Esophagus squamous epithelium (tissue), 5 donors: ENCODE measurements around the gene PHF12. TPM values are rescaled to one million over a fixed set of nuclear protein-coding genes. Genes with fewer than 3 reads are reported as not detected.

Experiments used
- DNase-seq: peaks from one replicate; lab custom pipeline; 2025; lab: John Stamatoyannopoulos, UW
- H3K27ac ChIP-seq, 4 donors: fragments of 200-600 bp; sonication (generic); one replicate each; pipeline ENCODE4 v1.5.1; 2016 to 2019; ENCODE audit warnings: mild to moderate bottlenecking in 1 of 4
- H3K27me3 ChIP-seq, 4 donors: fragments of 200-600 bp; sonication (generic); 1 replicate in 3 of 4; 2 replicates in 1 of 4; pipeline versions ENCODE4 v1.5.1 to v1.6.0; 2017 to 2021; ENCODE audit warnings: antibody characterized with exemption in 1 of 4
- H3K36me3 ChIP-seq, 3 donors: fragments of 200-600 bp; sonication (generic); one replicate each; pipeline ENCODE4 v1.5.1; 2016 to 2019
- H3K4me1 ChIP-seq, 3 donors: fragments of 200-600 bp; sonication (generic); one replicate each; pipeline ENCODE4 v1.5.1; 2017 to 2019
- H3K4me3 ChIP-seq, 4 donors: fragments of 200-600 bp; sonication (generic); 1 replicate in 3 of 4; 2 replicates in 1 of 4; pipeline ENCODE4 v1.5.1; 2016 to 2019; ENCODE audit warnings: mild to moderate bottlenecking in 2 of 4, moderate library complexity in 1 of 4
- H3K9me3 ChIP-seq, 3 donors: fragments of 200-600 bp; sonication (generic); one replicate each; pipeline ENCODE4 v1.5.1; 2016 to 2019
- CTCF ChIP-seq, 6 experiments: fragments of 450-650 bp in 4 of 6; fragments of 200-600 bp in 2 of 6; sonication (generic) in 2 of 6; IDR thresholded peaks; one replicate each; pipeline ENCODE4 v1.5.1; 2016 to 2019; ENCODE audit warnings: antibody characterized with exemption in 6 of 6, mild to moderate bottlenecking in 4 of 6, moderate library complexity in 4 of 6
- POLR2A ChIP-seq, 4 donors: fragments of 450-650 bp; IDR thresholded peaks; one replicate each; pipeline ENCODE4 v1.6.1; 2017; ENCODE audit warnings: antibody characterized with exemption in 4 of 4, mild to moderate bottlenecking in 4 of 4, moderate library complexity in 3 of 4
- WGBS, 2 donors: methylation state at CpG; one replicate each; pipeline ENCODE4 v1.1.5; 2018; 5-methylcytosine and 5-hydroxymethylcytosine counted together
- intact Hi-C: fragments of 100-400 bp; cut with DNase I; formaldehyde crosslinking; loops from one replicate; pipeline ENCODE4 v1.15.0; 2022
- total RNA-seq, 4 donors: library from RNA; depleted of rRNA; stranded (reverse); fragments of >200 nt; gene quantifications; one replicate each; pipeline ENCODE4 v1.1.0, GENCODE V29; 2016
- donor health status: DM: yes; HTN: yes; CAD: no.

Gene PHF12
- total RNA-seq, 4 donors from 2014 or later, result 13.0 to 35.6 (median 18.8) TPM

- TF ChIP-seq CTCF (IDR thresholded peaks at IDR 0.05) (no peak), POLR2A (IDR thresholded peaks at IDR 0.05) (no peak)
- intact Hi-C loops, result no loop called here
- Histone ChIP-seq H3K9me3 (no peaks in the 10 kb centered on the region), H3K27me3 (peaks cover 0 to 15% (median 0%) of the 10 kb centered on the region in 4 donors), H3K4me1 (peaks cover 0 to 13% (median 0%) of the 10 kb centered on the region in 3 donors), H3K27ac (no peak overlapping the region), H3K4me3 (no peak overlapping the region), H3K36me3 (no peaks in the 10 kb centered on the region)
- DNase-seq, result no peak
- 49% methylated on average over 2 of the region's 2 CpGs; no CpG with 5 or more reads in 1 of the 2 donors for WGBS, 2 donors
Observed at GRCh38 chr17:28975031-28975430, 23.7 kb upstream of the PHF12 start.

GRCh38 chr17:28974451-28974850 lies 23.1 kb upstream of the PHF12 start:
- Histone ChIP-seq H3K27ac (no peak overlapping the region), H3K4me1 (peaks cover 0 to 18% (median 0%) of the 10 kb centered on the region in 3 donors), H3K4me3 (no peak overlapping the region), H3K27me3 (peaks cover 0 to 15% (median 0%) of the 10 kb centered on the region in 4 donors), H3K9me3 (no peaks in the 10 kb centered on the region), H3K36me3 (no peaks in the 10 kb centered on the region)
- DNase-seq, result no peak
- intact Hi-C loops, result no loop called here
- no peak for TF ChIP-seq CTCF (IDR thresholded peaks at IDR 0.05)
- TF ChIP-seq POLR2A (IDR thresholded peaks at IDR 0.05), result no peak
- 82 to 97% methylated on average over 3 to 4 of the region's 4 CpGs for WGBS, 2 donors

GRCh38 chr17:28973425-28973824 lies 22.1 kb upstream of the PHF12 start:
- no peak for TF ChIP-seq CTCF (IDR thresholded peaks at IDR 0.05)
- TF ChIP-seq POLR2A (IDR thresholded peaks at IDR 0.05), result no peak
- no peak overlapping the region for H3K4me3 ChIP-seq
- WGBS, 2 donors, result 83% methylated on average over 1 of the region's 2 CpGs; no CpG with 5 or more reads in 1 of the 2 donors

GRCh38 chr17:28972437-28972836 lies 21.1 kb upstream of the PHF12 start:
- H3K4me1 ChIP-seq, result peaks cover 0 to 31% (median 0%) of the 10 kb centered on the region in 3 donors
- DNase-seq, result no peak
- H3K27ac ChIP-seq, result no peak overlapping the region
- no peaks in the 10 kb centered on the region for H3K36me3 ChIP-seq
- no peaks in the 10 kb centered on the region for H3K9me3 ChIP-seq
- WGBS, 2 donors, result 74 to 90% methylated on average over 7 to 9 of the region's 10 CpGs
- TF ChIP-seq POLR2A (IDR thresholded peaks at IDR 0.05) (no peak), CTCF (IDR thresholded peaks at IDR 0.05) (no peak)
- H3K4me3 ChIP-seq, result no peak overlapping the region
- peaks cover 0 to 2% (median 0%) of the 10 kb centered on the region in 4 donors for H3K27me3 ChIP-seq
- intact Hi-C loops, result no loop called here

More at GRCh38 chr17:28973425-28973824, 22.1 kb upstream of the PHF12 start:
- H3K4me1 ChIP-seq, result peaks cover 0 to 22% (median 0%) of the 10 kb centered on the region in 3 donors
- H3K27me3 ChIP-seq, result peaks cover 0 to 10% (median 0%) of the 10 kb centered on the region in 4 donors
- intact Hi-C loops, result no loop called here
- no peaks in the 10 kb centered on the region for H3K9me3 ChIP-seq
- DNase-seq, result no peak
- no peaks in the 10 kb centered on the region for H3K36me3 ChIP-seq
- H3K27ac ChIP-seq, result no peak overlapping the region

GRCh38 chr17:28970879-28971278 lies 19.6 kb upstream of the PHF12 start:
- Histone ChIP-seq H3K4me3 (no peak overlapping the region), H3K27ac (no peak overlapping the region), H3K4me1 (peaks cover 0 to 31% (median 0%) of the 10 kb centered on the region in 3 donors), H3K9me3 (no peaks in the 10 kb centered on the region), H3K36me3 (no peaks in the 10 kb centered on the region), H3K27me3 (no peaks in the 10 kb centered on the region)
- WGBS, 2 donors, result 43 to 47% methylated on average over 6 of the region's 6 CpGs
- TF ChIP-seq CTCF (IDR thresholded peaks at IDR 0.05) (no peak), POLR2A (IDR thresholded peaks at IDR 0.05) (no peak)
- intact Hi-C loops, result no loop called here
- no peak for DNase-seq
